ENCODE data around the gene GRIN1.
"Not testable (repeated sequence)": the region's sequence is repeated elsewhere in the genome, so short reads cannot be mapped to it uniquely, and the experiment has no call there.

Gene GRIN1

DNA sequence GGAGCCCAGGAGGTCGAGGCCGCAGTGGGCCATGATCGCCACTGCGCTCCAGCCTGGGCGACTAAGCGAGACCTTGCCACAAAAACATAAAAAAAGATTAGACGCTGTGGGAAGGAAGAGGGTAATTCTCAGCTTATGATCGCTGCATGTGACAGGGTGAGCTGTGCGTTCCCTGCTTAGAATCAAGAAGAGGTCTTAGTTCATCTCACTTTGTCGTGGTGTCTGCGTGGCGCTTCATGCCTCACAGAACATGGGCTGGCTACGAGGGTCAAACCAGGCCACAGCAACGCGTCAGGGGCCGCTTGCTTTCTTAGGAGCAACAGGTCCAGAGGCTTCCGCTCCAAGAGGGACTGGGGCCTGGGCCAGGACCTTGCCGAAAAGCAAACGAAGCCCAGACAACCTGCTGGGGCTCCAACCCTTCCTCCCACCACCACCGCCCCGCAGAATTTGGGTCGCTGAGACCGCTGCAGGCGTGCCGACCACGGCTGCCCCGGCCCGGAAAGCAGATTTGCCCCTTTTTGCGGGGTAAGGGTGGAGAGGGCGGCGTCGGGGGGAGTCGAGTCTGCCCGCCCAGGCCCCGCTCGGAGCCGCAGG lies 10.0 kb upstream of the GRIN1 start:
- no peak for DNase-seq

DNA sequence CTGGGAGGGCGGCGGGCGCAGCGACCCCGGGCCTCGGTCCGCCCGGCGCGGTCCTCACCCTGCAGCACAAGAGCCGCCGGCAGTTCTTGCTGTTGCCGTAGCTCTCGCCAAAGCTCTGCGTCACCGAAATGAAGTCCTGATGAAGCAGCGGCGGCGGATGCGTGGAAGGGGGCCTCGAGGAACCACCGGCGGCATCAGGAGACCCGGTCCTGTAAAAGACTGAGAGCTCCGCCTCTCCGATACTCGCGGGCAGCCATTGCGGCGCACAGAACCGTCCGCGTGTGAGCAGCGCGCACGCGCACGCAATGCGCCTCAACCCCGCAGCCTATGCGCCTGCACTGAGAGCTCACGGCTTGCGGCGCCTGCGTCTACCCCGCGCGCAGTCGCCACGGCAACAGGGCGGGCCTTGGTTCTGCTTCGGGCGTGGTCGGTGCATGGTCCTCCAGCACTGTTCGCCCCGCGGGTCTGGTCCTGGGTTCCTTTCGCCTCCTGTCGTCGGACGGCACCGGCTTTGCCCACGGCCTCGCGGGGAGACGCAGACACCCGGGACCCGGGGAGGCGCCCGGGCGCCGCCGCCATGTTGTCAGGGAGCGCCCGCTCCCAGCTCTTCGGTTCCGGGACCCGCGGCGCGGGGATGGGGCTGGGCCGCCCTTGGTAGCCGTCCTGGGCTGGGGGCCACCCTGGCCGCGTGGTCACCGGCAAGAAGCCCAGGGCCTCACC lies 9.3 kb upstream of the GRIN1 start:
- DNase-seq, result peak; percentile 65 to 89

DNA sequence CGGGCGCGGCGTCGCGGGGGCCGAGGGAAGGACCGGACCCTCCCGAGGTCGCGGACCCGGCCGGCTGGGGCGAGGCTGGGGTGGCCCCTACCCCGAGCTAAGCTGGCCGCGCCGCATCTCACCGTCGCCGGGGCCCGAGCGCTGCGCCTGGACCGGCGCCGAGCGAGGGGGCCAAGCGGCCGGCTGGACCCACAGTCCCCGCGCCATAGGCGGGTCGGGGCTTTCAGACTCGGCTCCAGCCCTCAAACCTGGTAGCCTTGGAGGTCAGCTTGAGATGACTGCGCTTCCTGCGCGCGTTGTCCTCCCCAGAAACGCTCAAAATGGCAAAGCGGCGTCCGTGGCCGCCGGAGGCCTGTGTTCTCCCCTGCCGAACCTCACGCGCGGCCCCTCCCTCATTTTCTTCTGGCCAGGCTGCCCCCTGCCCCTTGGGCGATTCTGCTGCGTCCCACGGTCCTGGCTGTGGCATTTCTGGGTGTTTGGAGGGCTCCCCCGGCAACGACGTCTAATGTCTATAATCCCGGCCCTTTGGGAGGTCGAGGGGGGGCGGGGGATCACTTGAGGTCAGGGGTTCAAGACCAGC lies 8.7 kb upstream of the GRIN1 start:
- no peak for DNase-seq

DNA sequence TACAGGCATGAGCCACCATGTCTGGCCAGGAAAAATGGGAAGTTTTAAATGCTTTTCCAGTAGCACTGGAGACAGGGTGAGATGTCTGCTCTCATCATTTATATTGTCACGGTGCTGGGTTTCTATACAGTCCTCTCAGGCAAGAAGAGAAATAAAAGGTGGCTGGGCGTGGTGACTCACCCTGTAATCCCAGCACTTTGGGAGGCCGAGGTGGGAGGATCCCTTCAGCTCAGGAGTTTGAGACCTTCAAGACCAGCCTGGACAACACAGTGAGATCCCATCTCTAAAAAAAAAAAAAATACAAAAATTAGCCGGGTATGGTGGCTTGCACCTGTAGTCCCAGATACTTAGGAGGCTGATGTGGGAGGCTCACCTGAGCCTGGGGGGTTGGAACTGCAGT lies 4.8 kb upstream of the GRIN1 start:
- no peak for DNase-seq

- not testable (repeated sequence) for DNase-seq
Observed at GRCh38 chr9:137135154-137135553, 3.8 kb upstream of the GRIN1 start.

DNA sequence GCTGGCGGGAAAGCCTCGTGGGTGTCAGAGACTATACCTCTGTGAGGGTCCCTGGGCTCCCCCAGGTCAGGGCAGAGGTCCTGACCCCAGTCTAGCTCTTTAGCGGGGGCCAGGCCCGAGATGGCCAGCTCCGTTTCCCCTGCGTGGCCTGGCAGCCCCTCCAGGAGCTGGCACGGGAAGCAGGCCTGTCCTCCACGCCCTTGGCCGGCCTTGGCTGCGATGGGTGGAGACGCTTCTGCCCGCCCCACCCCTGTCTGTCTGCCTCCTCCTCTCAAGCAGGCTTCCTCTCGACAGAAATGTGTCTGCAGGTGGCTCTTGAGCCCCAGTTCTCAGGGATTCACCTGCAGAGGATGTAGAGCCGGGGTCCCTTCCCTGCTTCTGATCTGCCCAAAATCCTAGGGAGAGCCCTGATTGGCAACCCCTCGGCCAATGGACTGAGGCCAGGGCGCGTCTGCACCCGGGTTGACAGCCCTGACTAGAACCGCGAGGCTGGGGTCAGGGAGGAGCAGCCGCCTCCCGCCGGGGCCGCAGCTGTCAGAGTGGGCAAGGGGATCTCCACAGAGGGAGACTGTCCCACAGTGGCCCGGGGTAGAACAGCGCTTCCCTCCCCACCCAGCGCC lies 2.6 kb upstream of the GRIN1 start:
- DNase-seq, result no peak

GRCh38 chr9:137136881-137137607 lies 1.9 kb upstream of the GRIN1 start:
- no peak for DNase-seq

- no peak for DNase-seq
Observed at GRCh38 chr9:137138058-137138721, 764 bp upstream of the GRIN1 start.

GRCh38 chr9:137139468-137140150 lies 655 bp downstream of the GRIN1 start:
- DNase-seq, result no peak

DNA sequence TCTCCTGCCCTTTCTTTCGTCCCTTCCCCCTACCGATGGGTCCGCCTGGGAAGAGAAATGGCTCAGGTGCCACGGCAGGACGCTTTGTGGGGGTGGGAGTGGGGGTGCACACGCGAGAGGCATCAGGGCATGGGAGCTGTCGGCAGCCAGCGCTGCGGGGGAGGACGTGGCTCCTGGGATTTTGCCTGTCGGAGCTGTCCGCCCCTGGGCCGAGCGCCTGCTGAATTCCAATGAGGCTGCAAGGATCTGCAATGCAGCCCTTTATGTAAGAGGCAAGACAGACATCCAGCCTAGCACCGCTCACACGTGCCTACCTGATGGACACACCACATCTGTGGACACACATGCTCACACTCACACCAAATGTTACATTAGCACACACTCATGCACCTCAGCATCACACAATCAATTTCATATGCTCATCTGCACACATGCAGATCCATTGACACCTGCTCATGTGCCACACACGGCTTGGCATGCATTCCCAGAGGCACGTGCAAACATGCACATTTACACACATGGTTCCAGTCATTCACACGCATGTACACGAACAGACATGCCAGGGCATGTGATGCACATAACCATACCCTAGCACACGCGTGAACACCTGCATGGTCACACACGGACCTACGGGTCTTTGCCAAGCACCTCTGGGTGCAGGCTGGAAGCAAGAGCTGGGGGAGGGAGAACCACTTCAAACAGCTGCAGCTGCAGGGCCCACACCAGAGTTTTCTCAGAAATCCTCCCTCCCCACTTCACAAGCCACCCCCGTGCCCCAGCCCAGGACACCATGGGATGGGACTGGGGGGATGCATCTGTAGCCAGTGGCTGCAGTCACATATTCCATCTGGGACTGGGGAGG lies 1.4 kb downstream of the GRIN1 start:
- no peak for DNase-seq

- DNase-seq, result no peak
Observed at GRCh38 chr9:137141050-137141810, 2.3 kb downstream of the GRIN1 start.

GRCh38 chr9:137141976-137142936 lies 3.3 kb downstream of the GRIN1 start:
- DNase-seq, result no peak

- DNase-seq, result no peak
Observed at GRCh38 chr9:137143459-137143858, 4.5 kb downstream of the GRIN1 start.

DNA sequence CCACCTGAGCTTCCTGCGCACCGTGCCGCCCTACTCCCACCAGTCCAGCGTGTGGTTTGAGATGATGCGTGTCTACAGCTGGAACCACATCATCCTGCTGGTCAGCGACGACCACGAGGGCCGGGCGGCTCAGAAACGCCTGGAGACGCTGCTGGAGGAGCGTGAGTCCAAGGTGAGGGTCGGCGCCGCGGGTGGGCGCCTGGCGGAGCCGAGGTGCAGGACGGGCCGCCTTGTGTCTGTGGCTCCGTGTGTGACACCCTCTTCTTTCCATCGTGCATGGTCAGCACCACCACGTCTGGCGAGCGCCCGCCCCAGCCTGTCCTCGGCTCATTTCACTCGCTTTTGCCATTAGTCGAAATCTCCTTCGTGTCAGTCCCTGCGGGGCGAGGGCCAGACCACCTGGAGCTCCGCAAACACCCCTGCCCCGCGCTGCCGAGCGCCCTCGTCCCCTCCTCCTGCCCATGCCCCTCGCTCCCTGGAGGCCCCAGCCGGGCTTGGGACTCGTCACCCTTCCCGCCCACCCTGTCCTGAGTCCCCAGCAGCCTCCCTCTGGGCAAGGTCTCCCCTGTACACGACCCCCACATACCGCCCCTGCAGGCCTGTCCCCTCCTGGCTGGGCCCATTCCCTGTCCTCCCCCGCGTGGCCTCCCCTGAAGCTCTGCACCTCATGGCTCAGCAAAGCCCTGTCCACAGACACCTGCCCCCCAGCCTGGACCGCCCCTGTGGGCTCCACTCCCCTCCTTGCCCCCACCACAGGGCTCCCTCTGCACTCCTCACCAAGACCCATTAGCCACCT lies 7.0 kb downstream of the GRIN1 start:
- no peak for DNase-seq

- no peak for DNase-seq
Observed at GRCh38 chr9:137146527-137146918, 7.6 kb downstream of the GRIN1 start.

DNA sequence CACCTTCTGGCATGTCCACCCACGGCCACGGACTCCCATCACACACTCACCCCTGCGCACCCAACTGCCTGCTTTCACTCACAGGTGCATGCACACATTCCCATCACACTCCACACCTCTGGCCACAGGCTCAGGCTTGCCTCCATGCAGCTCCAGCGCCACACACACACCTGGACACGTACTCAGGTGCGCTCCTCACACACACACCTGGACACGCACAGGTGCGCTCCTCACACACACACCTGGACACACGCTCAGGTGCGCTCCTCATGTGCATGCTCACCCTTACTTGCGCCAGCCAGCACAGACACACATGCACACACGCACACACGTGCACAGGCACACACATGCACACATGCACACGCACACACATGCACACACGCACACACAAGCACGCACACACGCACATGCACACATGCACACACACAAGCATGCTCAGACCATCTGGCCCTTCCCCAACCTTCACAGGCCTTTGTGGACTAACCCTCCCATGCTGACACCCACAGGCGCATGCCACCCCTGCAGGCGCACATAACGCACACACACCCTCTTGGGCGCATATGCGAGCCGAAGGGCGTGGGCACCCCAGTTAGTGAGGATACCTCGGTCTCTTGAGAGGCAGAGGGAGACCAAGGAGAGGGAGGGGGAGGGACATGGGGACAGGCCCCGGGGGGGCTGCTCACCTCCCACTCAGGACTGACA lies 8.3 kb downstream of the GRIN1 start:
- no peak for DNase-seq

DNA sequence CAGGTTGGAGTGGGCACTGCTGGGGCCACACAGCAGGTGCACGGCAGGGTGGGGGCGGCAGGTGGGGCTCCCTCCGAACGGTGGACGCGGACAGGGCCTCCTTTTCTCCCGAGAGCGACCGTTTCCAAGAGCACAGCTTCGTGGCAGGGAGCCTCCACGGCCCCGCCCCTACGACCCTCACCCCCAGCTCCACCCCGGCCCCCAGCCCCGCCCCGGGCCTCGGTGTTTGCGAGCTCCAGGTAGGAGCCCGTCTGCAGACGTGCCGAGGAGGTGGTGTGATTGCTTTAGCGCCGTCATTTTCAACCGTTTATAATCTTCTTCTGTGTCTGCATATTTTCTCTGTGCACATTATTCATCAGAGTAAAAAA lies 8.8 kb downstream of the GRIN1 start:
- no peak for DNase-seq

DNA sequence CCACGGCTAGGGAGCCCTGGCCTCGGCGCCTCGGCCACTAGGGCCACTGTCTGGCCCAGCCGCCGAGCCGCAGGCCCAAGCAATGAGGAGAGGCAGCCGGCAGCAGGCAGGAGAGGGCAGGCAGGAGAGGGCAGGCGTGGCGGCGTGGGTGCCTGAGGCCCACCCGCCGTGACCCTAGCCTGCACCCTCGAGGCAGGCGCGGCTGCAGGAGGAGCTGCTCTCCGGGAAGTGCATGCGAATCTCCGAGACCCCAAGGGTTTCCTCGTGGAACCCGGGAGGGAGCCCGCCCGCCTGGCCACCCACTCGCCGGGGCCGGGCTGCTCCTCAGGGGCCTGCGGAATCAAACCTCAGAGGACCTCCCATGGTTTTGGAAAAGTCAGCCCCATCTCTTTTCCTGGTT lies 9.3 kb downstream of the GRIN1 start:
- DNase-seq, result no peak

All from NCI-H446 (cell line).